Right cardiac atrium (tissue), 5 donors: Measurements from ENCODE around the gene SOBP. TPM values are rescaled to one million over a fixed set of nuclear protein-coding genes. Genes with fewer than 3 reads are reported as not detected.

Experiments
- ATAC-seq, 2 donors: fragments of 200-7000 bp; cut with Tn5 transposase; one replicate each; pipeline versions ENCODE4 v1.8.0 to v1.9.1; 2020; ENCODE audit warnings: moderate library complexity in 2 of 2, mild to moderate bottlenecking in 1 of 2
- DNase-seq, 3 donors: peaks; one replicate each; pipeline ENCODE4 v3.0.0-alpha.2; 2020
- H3K27ac ChIP-seq: one replicate; pipeline ENCODE4 v1.5.1; 2013; ENCODE audit warnings: mild to moderate bottlenecking, low read length, control low read depth, moderate library complexity
- H3K27me3 ChIP-seq: one replicate; pipeline ENCODE4 v1.6.1; 2013; ENCODE audit not compliant: control insufficient read depth, insufficient read depth
- H3K4me1 ChIP-seq: one replicate; pipeline ENCODE4 v1.6.1; 2013; ENCODE audit warnings: low read length; ENCODE audit not compliant: control insufficient read depth, insufficient read depth
- H3K4me3 ChIP-seq: one replicate; pipeline ENCODE4 v1.5.1; 2013; ENCODE audit warnings: low read length, control low read depth
- H3K9me3 ChIP-seq: one replicate; pipeline ENCODE4 v1.6.1; 2013; ENCODE audit warnings: low read length; ENCODE audit not compliant: control insufficient read depth
- WGBS: extraction: QIAGEN DNeasy Blood & Tissue Kit; methylation state at CpG from one replicate; pipeline ENCODE4 v1.1.7; 2013; 5-methylcytosine and 5-hydroxymethylcytosine counted together
- intact Hi-C, 4 donors: fragments of 100-400 bp; cut with DNase I; formaldehyde crosslinking; loops; one replicate each; pipeline versions ENCODE4 v1.11.0 to v1.14.0; 2022 to 2023
- polyA plus RNA-seq: library from polyadenylated mRNA; stranded (reverse); fragments of 200-250 nt; gene quantifications from one replicate; pipeline ENCODE4 v1.2.3, GENCODE V29; 2013
- total RNA-seq, 4 donors: library from RNA; stranded (reverse); fragmentation: NEBNext Ultra II Directional; extraction: Animal tissue kit (Norgen Biotek cat#: 25700); gene quantifications; one replicate each; pipeline ENCODE4 v1.2.1, GENCODE V29; 2021
- donor health status: healthy with polysubstance abuse.
- donor health status: DM: no; HTN: yes; CAD: no.
- donor health status: DM: no; HTN: no; CAD: no.
- donor health status: DM: no; HTN: yes; CAD: no; lungs with severe emphysema.
- donor health status: DM: yes; HTN: yes; CAD: no.

SOBP gene
- total and polyA plus RNA-seq, 5 donors, result 10.4 to 20.6 (median 17.7) TPM

DNA sequence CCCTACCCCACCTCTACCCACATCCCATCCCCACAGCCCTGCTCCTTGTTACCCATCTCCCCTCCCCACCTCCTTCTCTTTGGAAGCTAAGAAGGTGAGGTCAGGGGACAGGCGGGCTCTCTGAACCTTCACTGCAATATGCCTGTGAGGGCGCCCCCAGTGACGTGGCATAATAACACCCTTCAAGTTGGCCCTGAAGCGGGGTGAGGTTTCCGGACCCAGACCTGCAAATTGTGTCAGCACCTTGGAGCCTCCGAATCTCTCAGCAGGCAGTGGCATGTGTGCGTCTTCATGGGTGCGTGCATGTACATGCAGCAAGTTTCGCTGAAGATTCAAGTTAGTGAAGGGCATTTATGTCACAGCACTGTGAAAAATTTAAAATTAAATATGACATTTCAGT, 114.6 kb downstream of the SOBP start:
- peak in 1 of 3 donors; percentile 29 for DNase-seq
- Histone ChIP-seq H3K9me3 (no peaks in the 10 kb centered on the region), H3K27ac (no peak overlapping the region), H3K27me3 (no peaks in the 10 kb centered on the region), H3K4me1 (peaks cover 14% of the 10 kb centered on the region), H3K4me3 (no peak overlapping the region)
- 97% methylated on average over 9 of the region's 9 CpGs for WGBS
- intact Hi-C loops, result no loop called here
- ATAC-seq, result no peak

GRCh38 chr6:107606407-107606806, 116.5 kb downstream of the SOBP start:
- H3K9me3 ChIP-seq, result no peaks in the 10 kb centered on the region
- peaks cover 21% of the 10 kb centered on the region for H3K4me1 ChIP-seq
- no peak overlapping the region for H3K27ac ChIP-seq
- H3K27me3 ChIP-seq, result no peaks in the 10 kb centered on the region
- ATAC-seq (no peak), DNase-seq (no peak)
- WGBS, result 77% methylated on average over 4 of the region's 4 CpGs
- no peak overlapping the region for H3K4me3 ChIP-seq
- intact Hi-C loops, result no loop called here

DNA sequence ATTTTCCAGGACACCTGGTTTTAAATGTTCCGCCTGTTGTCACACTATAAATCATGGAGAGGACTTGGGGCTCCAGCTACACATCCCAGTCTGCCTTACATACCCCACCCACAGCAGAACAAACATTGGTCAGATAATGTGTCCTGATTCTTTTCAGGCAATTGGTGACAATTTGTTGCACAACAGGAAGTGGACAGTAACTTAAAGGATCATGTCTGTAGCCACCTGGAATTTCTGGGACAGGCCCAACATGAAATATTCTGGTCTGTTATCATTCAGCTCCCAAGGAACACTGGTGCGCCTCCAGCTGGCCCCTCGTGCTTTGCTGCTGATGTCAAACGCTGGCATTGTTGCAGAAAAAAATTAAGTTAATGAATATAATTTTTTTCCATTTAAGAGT, 117.2 kb downstream of the SOBP start:
- no peak overlapping the region for H3K4me3 ChIP-seq
- intact Hi-C loops, result no loop called here
- 53% methylated on average over 4 of the region's 4 CpGs for WGBS
- no peak overlapping the region for H3K27ac ChIP-seq
- ATAC-seq (peak; percentile 32 to 62), DNase-seq (peak; percentile 45 to 82 (median 80))
- H3K27me3 ChIP-seq, result no peaks in the 10 kb centered on the region
- H3K4me1 ChIP-seq, result peaks cover 25% of the 10 kb centered on the region
- no peaks in the 10 kb centered on the region for H3K9me3 ChIP-seq

DNA sequence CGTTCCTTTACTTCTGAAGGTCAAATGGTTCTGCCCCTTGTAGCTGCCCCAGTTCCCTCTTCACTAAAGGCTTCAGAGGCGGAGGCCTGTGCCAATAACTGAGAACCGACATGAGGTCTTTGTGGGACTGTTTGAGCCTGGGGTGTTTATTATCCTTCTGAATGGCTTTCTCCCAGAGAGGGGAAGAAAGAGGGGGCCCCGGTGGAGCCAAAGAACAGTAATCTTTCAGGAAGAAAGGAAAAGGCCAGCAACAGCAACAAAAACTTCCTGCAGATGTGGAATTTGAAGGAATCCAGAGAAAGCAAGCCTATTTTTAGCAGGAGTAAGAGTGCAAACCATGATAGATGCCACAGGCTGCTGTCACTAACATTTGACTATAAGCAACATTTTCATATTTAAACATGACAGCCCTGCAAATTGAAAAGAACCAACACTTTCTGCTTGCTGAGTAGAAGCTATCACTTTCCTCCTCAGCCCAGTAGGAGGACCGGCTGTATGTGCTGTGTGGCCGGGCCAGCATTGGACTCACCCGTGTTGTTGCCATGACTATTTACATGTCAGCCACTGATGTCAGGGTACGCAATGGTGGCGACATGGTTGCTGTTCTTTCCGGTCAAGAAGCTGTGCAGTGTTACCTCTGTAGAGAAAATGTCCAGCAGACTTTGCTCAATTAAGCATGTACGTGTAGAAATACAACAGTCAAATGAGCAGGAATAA, 121.3 kb downstream of the SOBP start:
- ATAC-seq (peak in 1 of 2 donors; percentile 37), DNase-seq (peak in 1 of 3 donors; percentile 62)
- H3K27ac ChIP-seq, result peak overlapping the region; percentile 33
- H3K4me1 ChIP-seq, result peaks cover 27% of the 10 kb centered on the region
- H3K4me3 ChIP-seq, result no peak overlapping the region
- no peaks in the 10 kb centered on the region for H3K27me3 ChIP-seq
- WGBS, result 42% methylated on average over 11 of the region's 11 CpGs
- intact Hi-C loops, result no loop called here
- no peaks in the 10 kb centered on the region for H3K9me3 ChIP-seq

GRCh38 chr6:107612762-107613415, 123.0 kb downstream of the SOBP start:
- peak in 1 of 2 donors; percentile 37 for ATAC-seq
- H3K4me1 ChIP-seq, result peaks cover 19% of the 10 kb centered on the region
- intact Hi-C loops, result no loop called here

DNA sequence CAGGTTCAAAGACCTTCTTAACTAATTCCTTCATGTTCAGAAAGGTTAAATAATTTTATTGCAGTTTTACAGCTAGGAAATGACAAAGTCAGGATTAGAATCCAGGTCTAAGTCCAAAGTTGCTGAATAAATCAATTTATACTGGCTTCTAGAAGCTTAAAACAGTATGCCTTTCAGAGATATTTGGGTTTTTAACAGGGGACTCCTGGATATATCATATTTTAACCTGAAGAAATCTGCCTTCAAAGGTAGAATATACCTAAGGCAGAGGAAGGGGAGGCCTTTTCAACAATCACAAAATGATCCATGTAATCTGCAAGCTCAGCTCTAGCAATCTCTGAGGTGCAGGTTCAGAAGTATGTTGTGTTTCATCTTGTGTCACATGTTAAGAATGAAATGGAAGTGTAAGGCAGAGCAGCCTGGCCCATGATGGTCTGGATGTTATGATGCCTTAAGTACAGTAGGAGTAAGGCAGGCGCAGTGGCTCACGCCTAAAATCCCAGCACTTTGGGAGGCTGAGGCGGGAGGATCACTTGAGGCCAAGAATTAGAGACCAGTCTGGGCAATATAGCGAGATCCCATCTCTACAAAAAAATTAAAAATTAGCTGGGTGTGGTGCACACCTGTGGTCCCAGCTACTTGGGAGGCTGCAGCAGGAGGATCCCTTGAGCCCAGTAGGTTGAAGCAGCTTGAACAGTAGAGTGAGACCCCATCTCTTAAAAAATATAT, 123.9 kb downstream of the SOBP start:
- no peaks in the 10 kb centered on the region for H3K9me3 ChIP-seq
- no peak for DNase-seq
- WGBS, result 98% methylated on average over 4 of the region's 4 CpGs
- H3K27ac ChIP-seq, result no peak overlapping the region
- no peaks in the 10 kb centered on the region for H3K27me3 ChIP-seq
- H3K4me1 ChIP-seq, result peaks cover 19% of the 10 kb centered on the region
- ATAC-seq, result no peak
- no peak overlapping the region for H3K4me3 ChIP-seq
- intact Hi-C loops, result no loop called here

More at GRCh38 chr6:107612762-107613415, 123.0 kb downstream of the SOBP start:
- WGBS, result 60% methylated on average over 3 of the region's 3 CpGs
- no peaks in the 10 kb centered on the region for H3K9me3 ChIP-seq
- H3K27ac ChIP-seq, result no peak overlapping the region
- no peak overlapping the region for H3K4me3 ChIP-seq
- H3K27me3 ChIP-seq, result no peaks in the 10 kb centered on the region
- peak in 1 of 3 donors; percentile 68 for DNase-seq

DNA sequence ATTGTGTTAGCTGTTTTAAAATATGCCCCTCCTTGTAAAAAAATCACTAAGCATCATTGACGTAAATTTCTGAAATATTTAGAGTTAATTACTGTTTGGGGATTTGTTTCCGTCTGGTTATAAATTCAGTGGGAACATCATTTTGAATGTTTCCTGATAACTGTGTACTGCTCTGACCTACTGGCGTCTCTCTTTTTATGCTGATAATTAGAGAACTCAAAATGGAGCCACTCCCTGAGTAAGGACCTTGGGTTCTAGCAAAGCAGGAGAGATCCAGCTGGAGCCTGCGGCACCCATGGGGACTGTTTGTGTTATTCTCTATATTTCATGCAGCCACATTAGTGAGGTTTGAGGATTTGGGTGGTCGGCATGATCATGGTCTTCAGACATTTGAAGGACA, 124.9 kb downstream of the SOBP start:
- Histone ChIP-seq H3K27me3 (no peaks in the 10 kb centered on the region), H3K4me3 (no peak overlapping the region), H3K9me3 (no peaks in the 10 kb centered on the region), H3K4me1 (peaks cover 19% of the 10 kb centered on the region), H3K27ac (no peak overlapping the region)
- DNase-seq (peak in 1 of 3 donors; percentile 45), ATAC-seq (peak in 1 of 2 donors; percentile 46)
- intact Hi-C loops, result no loop called here
- WGBS, result 74% methylated on average over 5 of the region's 5 CpGs

GRCh38 chr6:107616775-107617174, 126.9 kb downstream of the SOBP start:
- no peak overlapping the region for H3K27ac ChIP-seq
- H3K4me3 ChIP-seq, result no peak overlapping the region
- ATAC-seq (peak; percentile 24 to 38), DNase-seq (peak in 2 of 3 donors; percentile 37 to 56)
- no peaks in the 10 kb centered on the region for H3K9me3 ChIP-seq
- 72% methylated on average over 9 of the region's 9 CpGs for WGBS
- no peaks in the 10 kb centered on the region for H3K27me3 ChIP-seq
- H3K4me1 ChIP-seq, result peaks cover 18% of the 10 kb centered on the region
- intact Hi-C loops, result no loop called here

- H3K27me3 ChIP-seq, result no peaks in the 10 kb centered on the region
- DNase-seq (no peak), ATAC-seq (no peak)
- 94% methylated on average over 6 of the region's 6 CpGs for WGBS
- peaks cover 16% of the 10 kb centered on the region for H3K4me1 ChIP-seq
- intact Hi-C loops, result no loop called here
- H3K27ac ChIP-seq, result no peak overlapping the region
- no peak overlapping the region for H3K4me3 ChIP-seq
- H3K9me3 ChIP-seq, result no peaks in the 10 kb centered on the region
Observed at GRCh38 chr6:107617341-107617932, 127.5 kb downstream of the SOBP start.

GRCh38 chr6:107618672-107619071, 128.8 kb downstream of the SOBP start:
- no peak overlapping the region for H3K27ac ChIP-seq
- H3K9me3 ChIP-seq, result no peaks in the 10 kb centered on the region
- H3K27me3 ChIP-seq, result no peaks in the 10 kb centered on the region
- ATAC-seq (no peak), DNase-seq (peak in 1 of 3 donors; percentile 30)
- WGBS, result 94% methylated on average over 9 of the region's 9 CpGs
- H3K4me1 ChIP-seq, result peaks cover 16% of the 10 kb centered on the region
- no peak overlapping the region for H3K4me3 ChIP-seq
- intact Hi-C loops, result no loop called here

DNA sequence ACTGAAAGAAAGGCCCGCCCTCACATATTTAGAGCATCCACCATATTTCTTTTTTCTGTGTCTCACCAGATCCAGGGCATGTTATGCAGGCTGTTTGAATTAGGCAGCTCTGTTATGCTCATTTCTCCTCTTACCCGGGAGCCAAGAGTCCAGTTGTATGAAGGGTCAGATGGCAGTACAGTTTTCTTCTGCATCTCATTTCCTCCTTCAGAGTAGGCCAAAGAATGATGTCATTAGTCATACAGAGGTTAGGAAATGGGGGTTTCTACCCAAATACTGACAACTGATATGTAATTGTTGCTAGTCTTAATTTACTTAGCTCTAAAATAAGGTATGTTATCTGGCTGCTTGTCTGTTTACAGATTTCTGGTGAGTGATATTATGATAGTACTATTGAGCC, 130.8 kb downstream of the SOBP start:
- H3K4me3 ChIP-seq, result no peak overlapping the region
- DNase-seq, result no peak
- no peaks in the 10 kb centered on the region for H3K27me3 ChIP-seq
- peaks cover 11% of the 10 kb centered on the region for H3K4me1 ChIP-seq
- H3K27ac ChIP-seq, result no peak overlapping the region
- 69% methylated on average over 2 of the region's 2 CpGs for WGBS
- intact Hi-C loops, result no loop called here
- no peaks in the 10 kb centered on the region for H3K9me3 ChIP-seq
- peak in 1 of 2 donors; percentile 38 for ATAC-seq
